HepG2 (cell line): ENCODE results near the gene SHMT1. TPM values are rescaled to one million over a fixed set of nuclear protein-coding genes. Genes with fewer than 3 reads are reported as not detected.

Experiments used
- ATAC-seq: fragments of 200-7000 bp; cut with Tn5 transposase; 3 replicates; pipeline ENCODE4 v1.9.1; 2020; ENCODE audit warnings: mild to moderate bottlenecking, moderate library complexity
- BruUV-seq: library from RNA; stranded (reverse); fragments of 400-500 nt; replicated peaks from 2 replicates; lab custom pipeline; 2021; lab: Mats Ljungman, UMichigan
- CTCF ChIA-PET: fragments of 300-600 bp; formaldehyde crosslinking; extraction: SDS; loops from one replicate; lab custom pipeline; 2021; ENCODE audit warnings: low total read pairs, inconsistent platforms, low intra/inter-chr PET ratio; lab: Yijun Ruan, JAX
- POLR2A ChIA-PET: fragments of 350-600 bp; sonication (Branson Sonifier 250); formaldehyde crosslinking; loops from one replicate; lab custom pipeline; 2020; ENCODE audit warnings: antibody characterized with exemption, inconsistent platforms; lab: Yijun Ruan, JAX
- DNase-seq: peaks from one replicate; pipeline ENCODE4 v3.0.0-alpha.2; 2015; ENCODE audit warnings: low spot score
- FAIRE-seq: peaks from 3 replicates; lab custom pipeline; 2011; peaks lifted over from hg19 to GRCh38; lab: Jason Lieb, UNC
- H2AFZ ChIP-seq: one replicate; pipeline ENCODE4 v1.6.1; 2011; ENCODE audit warnings: low read length, inconsistent platforms
- H3K27ac ChIP-seq: fragments of 300-600 bp; 3 replicates; pipeline ENCODE4 v1.8.0; 2011; ENCODE audit warnings: mixed run types, mild to moderate bottlenecking, mixed read lengths, low read length, inconsistent platforms; ENCODE audit not compliant: insufficient read depth; ENCODE audit errors: extremely low read length
- H3K27me3 ChIP-seq, 2 experiments: fragments of 200-600 bp in 1 of 2; 2 replicates in 1 of 2; 3 replicates in 1 of 2; pipeline versions ENCODE4 v1.6.0 to v1.8.0; 2011; ENCODE audit warnings: low read length in 2 of 2, mild to moderate bottlenecking in 2 of 2, moderate library complexity in 2 of 2, inconsistent platforms in 1 of 2; ENCODE audit not compliant: insufficient read depth in 2 of 2, control insufficient read depth in 1 of 2
- H3K36me3 ChIP-seq, 2 experiments: fragments of 200-600 bp in 1 of 2; replicated peaks in 1 of 2; 2 replicates in 1 of 2; 3 replicates in 1 of 2; pipeline versions ENCODE4 v1.5.1 to v1.8.0; 2011; ENCODE audit warnings: low read length in 2 of 2, inconsistent platforms in 1 of 2; ENCODE audit not compliant: insufficient read depth in 2 of 2, control insufficient read depth in 1 of 2
- H3K4me1 ChIP-seq: 2 replicates; pipeline ENCODE4 v1.5.1; 2012; ENCODE audit warnings: low read length, inconsistent platforms; ENCODE audit not compliant: insufficient read depth
- H3K4me2 ChIP-seq: 2 replicates; pipeline ENCODE4 v1.6.0; 2011; ENCODE audit warnings: low read depth, low read length, inconsistent platforms
- H3K4me3 ChIP-seq, 3 experiments: fragments of 200-600 bp in 1 of 3; sonication (generic), shearing (Covaris generic) in 1 of 3; replicated peaks in 1 of 3; 2 replicates each; pipeline ENCODE4 v1.5.1; 2011 to 2016; ENCODE audit warnings: low read length in 3 of 3, inconsistent platforms in 2 of 3, low read depth in 2 of 3, mild to moderate bottlenecking in 2 of 3, control low read depth in 1 of 3, mixed read lengths in 1 of 3; ENCODE audit not compliant: insufficient read depth in 1 of 3
- H3K79me2 ChIP-seq: one replicate; pipeline ENCODE4 v1.6.1; 2011; ENCODE audit warnings: low read length, inconsistent platforms; ENCODE audit not compliant: insufficient read depth
- H3K9ac ChIP-seq: 2 replicates; pipeline ENCODE4 v1.6.0; 2011; ENCODE audit warnings: mild to moderate bottlenecking, low read depth, low read length, inconsistent platforms; ENCODE audit not compliant: insufficient read depth
- H3K9me3 ChIP-seq: 2 replicates; pipeline ENCODE4 v1.5.1; 2012; ENCODE audit warnings: mild to moderate bottlenecking, low read length
- H4K20me1 ChIP-seq: 2 replicates; pipeline ENCODE4 v1.6.0; 2011; ENCODE audit warnings: inconsistent platforms, mild to moderate bottlenecking, low read length, moderate library complexity; ENCODE audit not compliant: insufficient read depth
- BRF2 ChIP-seq: sonication (generic); formaldehyde crosslinking; IDR thresholded peaks from 2 replicates; pipeline ENCODE4 v1.8.1; 2022; ENCODE audit warnings: mild to moderate bottlenecking, missing genetic modification reagents
- HCFC1 ChIP-seq: fragments of 150-350 bp; IDR thresholded peaks from 2 replicates; pipeline ENCODE4 v1.6.1; 2014; ENCODE audit warnings: low read depth, low read length
- HNRNPLL ChIP-seq: fragments of 200-400 bp; formaldehyde crosslinking; IDR thresholded peaks from 2 replicates; pipeline ENCODE4 v1.6.1; 2017; ENCODE audit warnings: mild to moderate bottlenecking, low read depth, low read length; ENCODE audit not compliant: poor library complexity, severe bottlenecking
- KLF9 ChIP-seq: IDR thresholded peaks from 2 replicates; pipeline ENCODE4 v1.6.1; 2016; ENCODE audit warnings: low read depth
- MEIS2 ChIP-seq: sonication (generic); formaldehyde crosslinking; IDR thresholded peaks from 2 replicates; pipeline ENCODE4 v1.9.0; 2021; ENCODE audit warnings: mild to moderate bottlenecking, missing genetic modification reagents
- MXI1 ChIP-seq: IDR thresholded peaks from 3 replicates; pipeline ENCODE4 v1.6.1; 2012; ENCODE audit warnings: low read depth, low read length, inconsistent platforms, borderline replicate concordance
- POLR2G ChIP-seq: fragments of 200-400 bp; formaldehyde crosslinking; IDR thresholded peaks from 2 replicates; pipeline ENCODE4 v1.6.1; 2018; ENCODE audit warnings: mild to moderate bottlenecking, low read depth, low read length, moderate library complexity
- SMAD1 ChIP-seq: sonication (generic); formaldehyde crosslinking; IDR thresholded peaks from 2 replicates; pipeline ENCODE4 v1.4.0; 2020; ENCODE audit warnings: missing genetic modification reagents, low read depth, mild to moderate bottlenecking, borderline replicate concordance
- SP5 ChIP-seq: IDR thresholded peaks from 2 replicates; pipeline ENCODE4 v1.6.1; 2016; ENCODE audit warnings: low read depth, borderline replicate concordance
- THRA ChIP-seq: sonication (generic); formaldehyde crosslinking; IDR thresholded peaks from 2 replicates; pipeline ENCODE4 v1.4.0; 2020; ENCODE audit warnings: missing genetic modification reagents, borderline replicate concordance
- ZBTB44 ChIP-seq: sonication (generic); formaldehyde crosslinking; IDR thresholded peaks from 2 replicates; pipeline ENCODE4 v1.4.0; 2020; ENCODE audit warnings: missing genetic modification reagents
- ZFAT ChIP-seq: sonication (generic); formaldehyde crosslinking; conservative IDR thresholded peaks from 2 replicates; pipeline ENCODE4 v1.8.1; 2023; ENCODE audit warnings: missing genetic modification reagents, inconsistent platforms
- ZNF136 ChIP-seq: sonication (generic); formaldehyde crosslinking; IDR thresholded peaks from 2 replicates; pipeline ENCODE4 v1.8.1; 2022; ENCODE audit warnings: low read depth, mild to moderate bottlenecking, moderate library complexity, missing genetic modification reagents
- ZNF350 ChIP-seq: sonication (generic); formaldehyde crosslinking; IDR thresholded peaks from 2 replicates; pipeline ENCODE4 v1.4.0; 2020; ENCODE audit warnings: mild to moderate bottlenecking, low read depth, missing genetic modification reagents, borderline replicate concordance
- ZNF446 ChIP-seq: sonication (generic); formaldehyde crosslinking; IDR thresholded peaks from 2 replicates; pipeline ENCODE4 v1.5.0; 2020; ENCODE audit warnings: mild to moderate bottlenecking, missing genetic modification reagents
- ZNF556 ChIP-seq: sonication (generic); formaldehyde crosslinking; IDR thresholded peaks from 2 replicates; pipeline ENCODE4 v1.4.0; 2020; ENCODE audit warnings: mild to moderate bottlenecking, missing genetic modification reagents, borderline replicate concordance
- ZNF576 ChIP-seq: sonication (generic); formaldehyde crosslinking; IDR thresholded peaks from 2 replicates; pipeline ENCODE4 v1.4.0; 2020; ENCODE audit warnings: mild to moderate bottlenecking, missing genetic modification reagents
- ZNF749 ChIP-seq: sonication (generic); formaldehyde crosslinking; IDR thresholded peaks from 2 replicates; pipeline ENCODE4 v1.8.0; 2022; ENCODE audit warnings: mild to moderate bottlenecking, missing genetic modification reagents, moderate library complexity, borderline replicate concordance
- WGBS: methylation state at CpG from one replicate; pipeline ENCODE4 v1.1.6; 2017; ENCODE audit warnings: low lambda C conversion rate; 5-methylcytosine and 5-hydroxymethylcytosine counted together
- in situ Hi-C: cut with HindIII; loops from 2 replicates; pipeline ENCODE4 v1.10.0; 2017; ENCODE audit warnings: low pct_unique_long_range_greater_than_20kb; ENCODE audit not compliant: extremely low pct_ligation_motif_present
- intact Hi-C: fragments of 100-400 bp; cut with micrococcal nuclease; formaldehyde crosslinking; loops from one replicate; pipeline ENCODE4 v1.10.0; 2022; ENCODE audit not compliant: unreplicated experiment
- polyA plus RNA-seq, 8 experiments: library from polyadenylated mRNA; depleted of rRNA in 3 of 8; stranded (reverse) in 7 of 8; unstranded in 1 of 8; fragments of >200 nt; fragmentation: Illumina TruSeq in 4 of 8; extraction: Trizol in 4 of 8; gene quantifications; 2 replicates each; pipeline versions ENCODE4 v1.2.1 to v1.2.3, GENCODE V29; 2011 to 2016; ENCODE audit warnings: low read depth in 4 of 8, missing spikeins in 1 of 8, mixed read lengths in 1 of 8; ENCODE audit not compliant: insufficient read depth in 1 of 8
- total RNA-seq, 5 experiments: library from RNA; depleted of rRNA; stranded (reverse); fragments of >200 nt; fragmentation: Illumina TruSeq; extraction: Trizol; gene quantifications; 2 replicates each; pipeline ENCODE4 v1.2.3, GENCODE V29; 2016; ENCODE audit warnings: low read depth in 1 of 5

SHMT1 gene
- total and polyA plus RNA-seq, 2 of the 13 experiments (the other 11 are each of a cell fraction or from before 2014, with no cell fraction given): 21.3 to 48.8 TPM

- DNase-seq (no peak), ATAC-seq (no peak), FAIRE-seq (no peak)
- no peak overlapping the region for H3K9ac ChIP-seq
- no peak for TF ChIP-seq SP5 (CRISPR knock-in tag)
- TF ChIP-seq ZNF446: no peak
- TF ChIP-seq MEIS2 (CRISPR knock-in tag): no peak
- TF ChIP-seq MXI1: no peak
- TF ChIP-seq HNRNPLL: no peak
- no peak for TF ChIP-seq ZNF350 (CRISPR knock-in tag)
- TF ChIP-seq ZBTB44: no peak
- TF ChIP-seq ZNF556 (CRISPR knock-in tag): no peak
- no peak for TF ChIP-seq ZNF136 (CRISPR knock-in tag)
- TF ChIP-seq ZNF749 (CRISPR knock-in tag): no peak
- no peak for TF ChIP-seq BRF2 (CRISPR knock-in tag)
- no peak for TF ChIP-seq ZFAT (CRISPR knock-in tag)
- no peak for TF ChIP-seq HCFC1
- TF ChIP-seq ZNF576 (CRISPR knock-in tag): no peak
- no peak for TF ChIP-seq KLF9 (CRISPR knock-in tag)
- no peak for TF ChIP-seq POLR2G
- TF ChIP-seq SMAD1 (CRISPR knock-in tag): no peak
- TF ChIP-seq THRA: no peak
- ChIA-PET CTCF (no interaction called here), POLR2A (no interaction called here)
- no peaks in the 10 kb centered on the region; a peak in 1 of 5 replicates for H3K27me3 ChIP-seq
- WGBS: 36% methylated on average over 5 of the region's 5 CpGs
- no peaks in the 10 kb centered on the region for H4K20me1 ChIP-seq
- peaks cover 6% of the 10 kb centered on the region for H3K9me3 ChIP-seq
- no peak overlapping the region for H2AFZ ChIP-seq
- no TSS peak for BruUV-seq
- no peaks in the 10 kb centered on the region for H3K4me1 ChIP-seq
- no peaks in the 10 kb centered on the region for H3K79me2 ChIP-seq
- in situ Hi-C loops (no loop called here), intact Hi-C loops (no loop called here)
- H3K36me3 ChIP-seq: no peaks in the 10 kb centered on the region
- no peak overlapping the region for H3K4me2 ChIP-seq
- no peak overlapping the region for H3K4me3 ChIP-seq
- no peak overlapping the region for H3K27ac ChIP-seq
These were observed 7.4 kb upstream of the SHMT1 start for GRCh38 chr17:18370761-18371160.
